Measurements from ENCODE around the gene KTN1.
A peak's percentile ranks its signal among the peaks of the same experiment; 100 is the strongest.

Gene KTN1, protein sequence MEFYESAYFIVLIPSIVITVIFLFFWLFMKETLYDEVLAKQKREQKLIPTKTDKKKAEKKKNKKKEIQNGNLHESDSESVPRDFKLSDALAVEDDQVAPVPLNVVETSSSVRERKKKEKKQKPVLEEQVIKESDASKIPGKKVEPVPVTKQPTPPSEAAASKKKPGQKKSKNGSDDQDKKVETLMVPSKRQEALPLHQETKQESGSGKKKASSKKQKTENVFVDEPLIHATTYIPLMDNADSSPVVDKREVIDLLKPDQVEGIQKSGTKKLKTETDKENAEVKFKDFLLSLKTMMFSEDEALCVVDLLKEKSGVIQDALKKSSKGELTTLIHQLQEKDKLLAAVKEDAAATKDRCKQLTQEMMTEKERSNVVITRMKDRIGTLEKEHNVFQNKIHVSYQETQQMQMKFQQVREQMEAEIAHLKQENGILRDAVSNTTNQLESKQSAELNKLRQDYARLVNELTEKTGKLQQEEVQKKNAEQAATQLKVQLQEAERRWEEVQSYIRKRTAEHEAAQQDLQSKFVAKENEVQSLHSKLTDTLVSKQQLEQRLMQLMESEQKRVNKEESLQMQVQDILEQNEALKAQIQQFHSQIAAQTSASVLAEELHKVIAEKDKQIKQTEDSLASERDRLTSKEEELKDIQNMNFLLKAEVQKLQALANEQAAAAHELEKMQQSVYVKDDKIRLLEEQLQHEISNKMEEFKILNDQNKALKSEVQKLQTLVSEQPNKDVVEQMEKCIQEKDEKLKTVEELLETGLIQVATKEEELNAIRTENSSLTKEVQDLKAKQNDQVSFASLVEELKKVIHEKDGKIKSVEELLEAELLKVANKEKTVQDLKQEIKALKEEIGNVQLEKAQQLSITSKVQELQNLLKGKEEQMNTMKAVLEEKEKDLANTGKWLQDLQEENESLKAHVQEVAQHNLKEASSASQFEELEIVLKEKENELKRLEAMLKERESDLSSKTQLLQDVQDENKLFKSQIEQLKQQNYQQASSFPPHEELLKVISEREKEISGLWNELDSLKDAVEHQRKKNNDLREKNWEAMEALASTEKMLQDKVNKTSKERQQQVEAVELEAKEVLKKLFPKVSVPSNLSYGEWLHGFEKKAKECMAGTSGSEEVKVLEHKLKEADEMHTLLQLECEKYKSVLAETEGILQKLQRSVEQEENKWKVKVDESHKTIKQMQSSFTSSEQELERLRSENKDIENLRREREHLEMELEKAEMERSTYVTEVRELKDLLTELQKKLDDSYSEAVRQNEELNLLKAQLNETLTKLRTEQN (N-terminal part only)

DNA sequence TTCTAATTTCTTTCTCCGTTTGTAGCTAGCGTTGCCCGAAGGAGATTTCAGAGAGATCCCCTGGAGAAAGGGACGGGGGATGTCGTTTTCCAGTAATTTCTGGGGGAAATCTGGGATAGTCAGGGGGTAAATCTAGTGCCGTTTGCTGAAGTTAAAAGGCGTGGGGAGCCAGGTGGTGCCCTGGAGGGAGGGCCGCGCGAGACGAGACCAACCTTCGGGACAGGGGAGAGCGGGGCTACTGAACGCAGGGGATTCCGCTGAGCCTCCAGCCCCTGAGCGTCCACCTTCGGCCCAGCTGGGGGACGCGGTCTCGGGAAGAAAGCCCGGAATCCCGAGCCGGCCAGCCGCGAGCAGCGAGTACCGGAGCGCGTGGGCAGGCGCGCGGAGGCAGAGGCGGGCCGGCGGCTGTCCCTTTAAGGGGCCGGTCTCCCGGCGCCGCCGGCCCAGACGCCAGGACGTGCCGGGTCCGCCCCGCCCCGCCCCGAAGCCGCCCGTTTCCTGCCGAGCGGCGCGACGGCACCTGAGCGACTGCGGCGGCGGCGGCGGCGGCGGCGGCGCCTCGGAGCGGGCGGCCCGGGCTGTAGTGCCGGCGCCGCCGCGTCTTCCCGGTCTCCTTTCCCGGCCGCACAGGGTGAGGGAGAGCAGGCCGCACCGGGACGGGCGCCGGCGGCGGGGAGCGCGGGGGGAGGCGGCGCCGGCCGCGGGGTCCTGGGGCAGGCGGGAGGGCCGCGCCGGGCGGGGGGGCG lies at the start of gene KTN1:
Gene KTN1, plus strand, starts transcription at position 484 of the 746 bp plus-strand sequence. CDS start 31,842 bp downstream, outside the sequence.
- peak within 1 kb of the TSS; percentile 91 for H3K27ac Mint-ChIP-seq
- peaks cover 2% of the 10 kb centered on the region for H3K36me3 Mint-ChIP-seq
- peaks cover 12% of the 10 kb centered on the region for H3K4me1 Mint-ChIP-seq
- H3K27me3 Mint-ChIP-seq: no peaks in the 10 kb centered on the region
- H3K4me3 Mint-ChIP-seq: peak within 1 kb of the TSS; percentile 92
- ATAC-seq (ENCODE audit: low read depth) (peak; percentile 87), DNase-seq (ENCODE audit: low spot score in 2 of 2) (peak; percentile 77 to 83)
- H3K9me3 Mint-ChIP-seq: no peaks in the 10 kb centered on the region

DNA sequence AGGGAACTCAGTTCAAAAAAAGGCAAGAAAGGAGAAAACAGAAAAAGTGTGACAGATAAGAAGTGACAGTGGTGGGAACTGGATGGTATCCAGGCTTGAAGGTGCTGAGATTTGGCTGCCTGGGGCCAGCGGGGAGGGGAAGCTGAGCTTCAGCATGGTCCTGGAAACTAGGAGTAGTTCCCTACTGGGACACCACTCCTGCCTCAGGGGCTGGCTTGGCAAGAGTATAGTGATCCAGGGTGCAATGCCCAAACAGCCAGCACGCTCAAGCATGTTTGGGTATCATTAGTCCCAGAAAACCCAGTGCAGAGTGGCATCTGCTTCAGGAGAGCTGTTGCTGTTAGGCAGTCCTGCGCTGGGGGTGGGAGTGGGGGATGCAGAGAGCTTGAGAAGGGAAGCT lies 49.5 kb upstream of the KTN1 start:
- Mint-ChIP-seq H3K4me1 (no peaks in the 10 kb centered on the region), H3K9me3 (no peaks in the 10 kb centered on the region), H3K27ac (no peak overlapping the region), H3K36me3 (peaks cover 3% of the 10 kb centered on the region), H3K27me3 (peaks cover 7% of the 10 kb centered on the region), H3K4me3 (no peak overlapping the region)
- ATAC-seq (ENCODE audit: low read depth) (no peak), DNase-seq (ENCODE audit: low spot score in 2 of 2) (no peak)

- H3K4me3 Mint-ChIP-seq: no peak overlapping the region
- ATAC-seq (ENCODE audit: low read depth) (no peak), DNase-seq (ENCODE audit: low spot score in 2 of 2) (no peak)
- no peak overlapping the region for H3K27ac Mint-ChIP-seq
- peaks cover 7% of the 10 kb centered on the region for H3K36me3 Mint-ChIP-seq
- H3K4me1 Mint-ChIP-seq: no peaks in the 10 kb centered on the region
- peaks cover 2% of the 10 kb centered on the region for H3K9me3 Mint-ChIP-seq
- peaks cover 7% of the 10 kb centered on the region for H3K27me3 Mint-ChIP-seq
Observed at GRCh38 chr14:55532645-55533344, 47.2 kb upstream of the KTN1 start.

- DNase-seq (ENCODE audit: low spot score in 2 of 2) (no peak), ATAC-seq (ENCODE audit: low read depth) (no peak)
- Mint-ChIP-seq H3K36me3 (peaks cover 8% of the 10 kb centered on the region), H3K27ac (no peak overlapping the region), H3K9me3 (peaks cover 2% of the 10 kb centered on the region), H3K4me3 (no peak overlapping the region), H3K4me1 (no peaks in the 10 kb centered on the region), H3K27me3 (peaks cover 5% of the 10 kb centered on the region)
Observed at GRCh38 chr14:55533960-55534359, 46.0 kb upstream of the KTN1 start.

GRCh38 chr14:55535516-55536203 lies 44.3 kb upstream of the KTN1 start:
- DNase-seq (ENCODE audit: low spot score in 2 of 2) (no peak), ATAC-seq (ENCODE audit: low read depth) (no peak)
- no peaks in the 10 kb centered on the region for H3K4me1 Mint-ChIP-seq
- H3K27me3 Mint-ChIP-seq: no peaks in the 10 kb centered on the region
- no peak overlapping the region for H3K4me3 Mint-ChIP-seq
- H3K36me3 Mint-ChIP-seq: peaks cover 7% of the 10 kb centered on the region
- H3K9me3 Mint-ChIP-seq: peaks cover 2% of the 10 kb centered on the region
- no peak overlapping the region for H3K27ac Mint-ChIP-seq

DNA sequence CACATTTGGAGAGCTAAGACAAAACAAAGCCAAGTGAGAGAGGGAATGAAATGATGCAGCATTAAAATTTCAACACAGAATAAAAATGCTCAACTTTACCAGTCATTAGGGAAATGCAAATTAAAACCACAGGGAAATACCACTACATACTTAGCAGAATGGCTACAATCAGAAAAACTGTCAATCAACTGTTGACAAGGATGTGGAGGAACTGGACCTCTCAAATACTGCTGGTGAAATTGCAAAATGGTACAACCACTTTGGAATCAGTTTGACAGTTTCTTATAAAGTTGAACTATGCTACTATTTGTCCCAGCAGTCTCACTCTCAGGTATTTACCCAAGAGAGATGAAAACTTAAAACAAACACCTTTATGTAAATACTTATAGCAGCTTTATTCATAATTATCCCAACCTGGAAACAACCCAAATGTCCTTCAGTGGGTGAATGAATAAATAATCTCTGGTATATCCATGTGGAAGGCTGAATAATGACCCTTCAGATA lies 43.8 kb upstream of the KTN1 start:
- no peaks in the 10 kb centered on the region for H3K4me1 Mint-ChIP-seq
- peaks cover 7% of the 10 kb centered on the region for H3K36me3 Mint-ChIP-seq
- no peak for DNase-seq (ENCODE audit: low spot score in 2 of 2)
- no peaks in the 10 kb centered on the region for H3K27me3 Mint-ChIP-seq
- ATAC-seq (ENCODE audit: low read depth): no peak
- no peak overlapping the region for H3K27ac Mint-ChIP-seq
- no peak overlapping the region for H3K4me3 Mint-ChIP-seq
- peaks cover 2% of the 10 kb centered on the region for H3K9me3 Mint-ChIP-seq

DNA sequence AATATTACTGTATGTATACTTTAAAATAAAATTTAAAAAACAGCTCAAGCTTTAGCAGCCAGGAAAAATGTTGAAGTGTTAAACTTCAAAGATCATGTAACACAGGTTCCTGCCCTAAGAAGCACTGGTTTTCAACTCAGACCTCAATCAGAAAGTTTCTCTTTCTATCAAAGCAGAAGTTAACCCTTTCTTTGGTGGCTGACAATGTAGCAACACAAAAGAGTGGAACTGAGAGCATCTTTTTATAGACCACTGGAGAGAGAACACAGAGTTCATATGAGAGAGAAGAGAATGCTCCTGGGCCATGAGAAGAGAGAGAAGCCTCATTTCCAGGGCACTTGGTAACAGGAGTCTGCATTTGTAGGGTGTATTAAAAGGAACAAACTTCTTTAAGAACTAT lies 42.2 kb upstream of the KTN1 start:
- Mint-ChIP-seq H3K4me1 (no peaks in the 10 kb centered on the region), H3K36me3 (peaks cover 5% of the 10 kb centered on the region), H3K27ac (no peak overlapping the region), H3K4me3 (no peak overlapping the region), H3K9me3 (peaks cover 2% of the 10 kb centered on the region), H3K27me3 (no peaks in the 10 kb centered on the region)
- ATAC-seq (ENCODE audit: low read depth) (no peak), DNase-seq (ENCODE audit: low spot score in 2 of 2) (no peak)

- H3K4me1 Mint-ChIP-seq: no peaks in the 10 kb centered on the region
- no peaks in the 10 kb centered on the region for H3K27me3 Mint-ChIP-seq
Observed at GRCh38 chr14:55539975-55540374, 40.0 kb upstream of the KTN1 start.

GRCh38 chr14:55540847-55541773 lies 38.9 kb upstream of the KTN1 start:
- Mint-ChIP-seq H3K9me3 (peaks cover 2% of the 10 kb centered on the region), H3K27me3 (no peaks in the 10 kb centered on the region), H3K36me3 (peaks cover 5% of the 10 kb centered on the region), H3K4me3 (no peak overlapping the region), H3K27ac (no peak overlapping the region), H3K4me1 (peaks cover 3% of the 10 kb centered on the region)
- no peak for ATAC-seq (ENCODE audit: low read depth)
- DNase-seq (ENCODE audit: low spot score in 2 of 2): no peak

More at GRCh38 chr14:55539975-55540374, 40.0 kb upstream of the KTN1 start:
- Mint-ChIP-seq H3K4me3 (no peak overlapping the region), H3K9me3 (peaks cover 2% of the 10 kb centered on the region), H3K36me3 (peaks cover 5% of the 10 kb centered on the region), H3K27ac (no peak overlapping the region)
- no peak for DNase-seq (ENCODE audit: low spot score in 2 of 2)
- ATAC-seq (ENCODE audit: low read depth): no peak

DNA sequence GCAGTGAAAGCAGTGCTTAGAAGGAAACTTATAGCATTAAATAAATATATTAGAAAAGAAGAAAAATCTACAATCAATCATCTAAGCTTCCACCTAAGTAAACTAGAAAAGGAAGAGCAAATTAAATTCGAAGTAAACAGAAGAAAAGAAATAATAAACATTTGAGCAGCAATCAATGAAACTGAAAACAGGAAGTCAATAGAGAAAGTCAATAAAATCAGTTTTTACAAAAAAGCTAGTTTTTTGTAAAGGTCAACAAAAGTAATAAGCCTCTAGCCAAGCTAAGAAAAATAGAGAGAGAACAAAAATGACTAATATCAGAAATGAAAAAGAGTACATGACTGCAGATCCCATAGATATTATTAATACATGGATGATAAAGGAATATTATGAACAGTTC lies 34.2 kb upstream of the KTN1 start:
- no peak for ATAC-seq (ENCODE audit: low read depth)

GRCh38 chr14:55546212-55546874 lies 33.7 kb upstream of the KTN1 start:
- Mint-ChIP-seq H3K27ac (no peak overlapping the region), H3K27me3 (no peaks in the 10 kb centered on the region), H3K4me1 (peaks cover 11% of the 10 kb centered on the region), H3K4me3 (peak overlapping the region; percentile 22), H3K9me3 (no peaks in the 10 kb centered on the region), H3K36me3 (no peaks in the 10 kb centered on the region)
- DNase-seq (ENCODE audit: low spot score in 2 of 2): no peak
- peak; percentile 35 for ATAC-seq (ENCODE audit: low read depth)

More for the DNA sequence above, 34.2 kb upstream of the KTN1 start:
- no peaks in the 10 kb centered on the region for H3K27me3 Mint-ChIP-seq
- DNase-seq (ENCODE audit: low spot score in 2 of 2): no peak
- peaks cover 11% of the 10 kb centered on the region for H3K4me1 Mint-ChIP-seq
- no peak overlapping the region for H3K4me3 Mint-ChIP-seq
- H3K27ac Mint-ChIP-seq: no peak overlapping the region
- H3K36me3 Mint-ChIP-seq: no peaks in the 10 kb centered on the region
- H3K9me3 Mint-ChIP-seq: no peaks in the 10 kb centered on the region
